Stomach (tissue), 4 donors: ENCODE results near the gene LRMDA.

ENCODE experiments used
- EP300 ChIP-seq: sonication (generic); formaldehyde crosslinking; IDR thresholded peaks from one replicate; pipeline ENCODE4 v1.6.1; 2017; ENCODE audit warnings: antibody characterized with exemption
- POLR2AphosphoS5 ChIP-seq, 3 donors: sonication (generic); formaldehyde crosslinking; IDR thresholded peaks; one replicate each; pipeline ENCODE4 v1.6.1; 2016; ENCODE audit warnings: antibody characterized with exemption in 3 of 3
- TF ChIP-seq, protein P1 (sequence below), 7 experiments: fragments of 450-650 bp in 4 of 7; fragments of 200-600 bp in 3 of 7; sonication (generic) in 3 of 7; IDR thresholded peaks; one replicate each; pipeline ENCODE4 v1.5.1; 2016 to 2019; ENCODE audit warnings: antibody characterized with exemption in 7 of 7, control low read depth in 2 of 7, mild to moderate bottlenecking in 1 of 7

DNA sequence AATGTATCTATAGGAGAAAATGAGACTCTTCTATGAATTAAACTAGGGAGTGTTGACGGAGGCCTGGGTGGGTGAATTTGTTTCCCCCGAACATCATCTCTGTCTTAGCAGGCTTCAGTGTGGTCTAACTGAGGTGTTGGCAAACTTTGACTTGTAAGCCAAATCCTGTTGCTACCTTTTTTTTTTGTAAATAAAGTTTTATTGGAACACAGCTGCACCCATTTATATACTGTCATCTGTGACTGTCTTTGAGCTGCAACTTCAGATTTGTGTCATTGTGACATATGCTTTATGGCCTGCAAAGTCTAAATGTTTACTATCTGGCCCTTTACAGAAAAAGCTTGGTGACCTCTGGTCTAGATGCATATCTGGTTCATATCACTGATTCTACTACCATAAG, 455.9 kb downstream of the LRMDA start:
- TF ChIP-seq, protein P1, sequence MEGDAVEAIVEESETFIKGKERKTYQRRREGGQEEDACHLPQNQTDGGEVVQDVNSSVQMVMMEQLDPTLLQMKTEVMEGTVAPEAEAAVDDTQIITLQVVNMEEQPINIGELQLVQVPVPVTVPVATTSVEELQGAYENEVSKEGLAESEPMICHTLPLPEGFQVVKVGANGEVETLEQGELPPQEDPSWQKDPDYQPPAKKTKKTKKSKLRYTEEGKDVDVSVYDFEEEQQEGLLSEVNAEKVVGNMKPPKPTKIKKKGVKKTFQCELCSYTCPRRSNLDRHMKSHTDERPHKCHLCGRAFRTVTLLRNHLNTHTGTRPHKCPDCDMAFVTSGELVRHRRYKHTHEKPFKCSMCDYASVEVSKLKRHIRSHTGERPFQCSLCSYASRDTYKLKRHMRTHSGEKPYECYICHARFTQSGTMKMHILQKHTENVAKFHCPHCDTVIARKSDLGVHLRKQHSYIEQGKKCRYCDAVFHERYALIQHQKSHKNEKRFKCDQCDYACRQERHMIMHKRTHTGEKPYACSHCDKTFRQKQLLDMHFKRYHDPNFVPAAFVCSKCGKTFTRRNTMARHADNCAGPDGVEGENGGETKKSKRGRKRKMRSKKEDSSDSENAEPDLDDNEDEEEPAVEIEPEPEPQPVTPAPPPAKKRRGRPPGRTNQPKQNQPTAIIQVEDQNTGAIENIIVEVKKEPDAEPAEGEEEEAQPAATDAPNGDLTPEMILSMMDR (IDR thresholded peaks at IDR 0.05), result no peak
- TF ChIP-seq POLR2AphosphoS5 (IDR thresholded peaks at IDR 0.05) (no peak), EP300 (no peak)
